ENCODE results near the gene GCK.

- TF ChIP-seq, protein P1, sequence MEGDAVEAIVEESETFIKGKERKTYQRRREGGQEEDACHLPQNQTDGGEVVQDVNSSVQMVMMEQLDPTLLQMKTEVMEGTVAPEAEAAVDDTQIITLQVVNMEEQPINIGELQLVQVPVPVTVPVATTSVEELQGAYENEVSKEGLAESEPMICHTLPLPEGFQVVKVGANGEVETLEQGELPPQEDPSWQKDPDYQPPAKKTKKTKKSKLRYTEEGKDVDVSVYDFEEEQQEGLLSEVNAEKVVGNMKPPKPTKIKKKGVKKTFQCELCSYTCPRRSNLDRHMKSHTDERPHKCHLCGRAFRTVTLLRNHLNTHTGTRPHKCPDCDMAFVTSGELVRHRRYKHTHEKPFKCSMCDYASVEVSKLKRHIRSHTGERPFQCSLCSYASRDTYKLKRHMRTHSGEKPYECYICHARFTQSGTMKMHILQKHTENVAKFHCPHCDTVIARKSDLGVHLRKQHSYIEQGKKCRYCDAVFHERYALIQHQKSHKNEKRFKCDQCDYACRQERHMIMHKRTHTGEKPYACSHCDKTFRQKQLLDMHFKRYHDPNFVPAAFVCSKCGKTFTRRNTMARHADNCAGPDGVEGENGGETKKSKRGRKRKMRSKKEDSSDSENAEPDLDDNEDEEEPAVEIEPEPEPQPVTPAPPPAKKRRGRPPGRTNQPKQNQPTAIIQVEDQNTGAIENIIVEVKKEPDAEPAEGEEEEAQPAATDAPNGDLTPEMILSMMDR (IDR thresholded peaks at IDR 0.05), result no peak
- no peak for TF ChIP-seq POLR2AphosphoS5 (IDR thresholded peaks at IDR 0.05)
Observed at GRCh38 chr7:44230286-44230685, 41.0 kb upstream of the GCK start.

Measured in sigmoid colon (tissue), 4 donors.